IPS-18c (cell line): Measurements from ENCODE around the gene C1QTNF12.

Experiments
- H3K4me3 ChIP-seq: 2 replicates; pipeline ENCODE4 v1.7.0; 2013; ENCODE audit warnings: low read depth, mild to moderate bottlenecking, low read length, moderate library complexity; ENCODE audit not compliant: insufficient read depth
- H3K9me3 ChIP-seq: one replicate; pipeline ENCODE4 v1.6.1; 2013; ENCODE audit warnings: mild to moderate bottlenecking, low read length, moderate library complexity; ENCODE audit not compliant: control insufficient read depth, insufficient read depth

Gene C1QTNF12

DNA sequence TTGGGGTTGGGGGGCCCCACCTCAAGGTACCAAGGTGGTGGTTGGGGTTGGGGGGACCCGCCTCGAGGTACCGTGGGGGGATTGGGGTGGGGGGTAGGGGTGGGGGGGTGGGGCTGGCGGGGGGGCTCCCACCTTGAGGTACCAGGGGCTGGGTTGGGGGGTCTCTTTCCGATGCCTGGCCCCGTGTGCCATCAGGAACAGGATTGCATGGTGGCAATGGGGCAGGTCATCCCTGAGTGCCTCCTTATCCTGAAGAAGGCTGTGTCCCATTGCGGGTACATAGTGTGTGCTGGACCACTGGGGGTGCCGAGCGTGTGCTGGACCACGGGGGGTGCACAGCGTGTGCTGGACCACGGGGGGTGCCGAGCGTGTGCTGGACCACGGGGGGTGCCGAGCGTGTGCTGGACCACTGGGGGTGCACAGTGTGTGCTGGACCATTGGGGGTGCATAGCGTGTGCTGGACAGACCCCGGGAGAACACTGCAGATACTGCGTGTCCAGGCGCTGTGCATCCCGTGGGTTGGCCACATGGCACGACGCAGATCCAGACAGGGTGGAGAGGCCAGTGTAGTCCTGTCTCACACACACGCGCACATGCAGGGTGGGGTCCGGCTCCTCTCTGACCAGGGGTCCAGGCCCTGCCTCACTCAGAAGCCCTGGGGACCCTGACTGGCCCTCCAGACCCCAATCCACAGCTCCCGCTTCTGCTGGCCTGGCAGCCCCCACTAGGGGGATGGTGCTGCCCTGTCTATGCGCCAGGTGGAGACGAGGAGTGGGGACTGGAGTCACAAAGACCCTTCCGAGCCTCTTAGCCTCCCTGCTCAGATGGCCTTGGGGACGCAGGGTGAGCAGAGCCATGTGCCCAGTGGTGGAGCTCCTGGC is 37.9 kb upstream of the C1QTNF12 start:
- Histone ChIP-seq H3K9me3 (no peaks in the 10 kb centered on the region), H3K4me3 (no peak overlapping the region)

DNA sequence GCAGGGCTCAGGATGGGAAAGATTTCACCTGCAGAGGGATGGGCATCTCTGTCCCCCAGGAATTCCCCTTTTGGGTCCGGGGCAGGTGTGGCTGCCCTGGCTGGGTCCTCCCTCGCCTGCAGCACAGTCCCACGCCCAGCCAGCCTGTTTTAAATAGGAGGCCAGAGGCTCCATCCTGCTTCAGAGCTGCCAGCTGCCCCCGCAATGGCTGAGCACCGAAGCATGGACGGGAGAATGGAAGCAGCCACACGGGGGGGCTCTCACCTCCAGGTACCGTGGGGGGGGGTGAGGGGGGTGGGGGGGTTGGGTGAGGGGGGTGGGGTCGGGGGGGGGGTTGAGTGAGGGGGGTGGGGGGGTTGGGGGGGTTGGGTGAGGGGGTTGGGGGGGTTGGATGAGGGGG is 37.3 kb upstream of the C1QTNF12 start:
- Histone ChIP-seq H3K4me3 (no peak overlapping the region), H3K9me3 (no peaks in the 10 kb centered on the region)

DNA sequence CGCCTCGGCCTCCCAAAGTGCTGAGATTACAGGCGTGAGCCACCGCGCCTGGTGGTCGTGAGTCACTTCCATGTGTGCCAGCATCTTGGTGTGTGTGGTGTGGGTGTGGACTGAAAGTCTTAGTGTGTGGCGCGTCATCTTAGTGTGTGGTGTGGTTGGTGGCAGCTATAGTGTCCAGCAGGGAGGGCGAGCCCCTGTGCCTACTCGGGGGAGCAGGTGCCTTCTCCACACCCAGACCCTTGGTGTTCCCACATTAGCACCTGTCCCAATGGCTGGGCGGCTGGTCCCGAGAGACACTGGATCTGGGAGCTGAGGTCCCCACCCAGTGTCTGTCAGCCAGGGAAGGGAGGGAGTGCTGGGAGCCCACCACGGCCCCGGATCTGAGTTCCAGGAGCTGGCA is 36.5 kb upstream of the C1QTNF12 start:
- no peaks in the 10 kb centered on the region for H3K9me3 ChIP-seq
- no peak overlapping the region for H3K4me3 ChIP-seq

DNA sequence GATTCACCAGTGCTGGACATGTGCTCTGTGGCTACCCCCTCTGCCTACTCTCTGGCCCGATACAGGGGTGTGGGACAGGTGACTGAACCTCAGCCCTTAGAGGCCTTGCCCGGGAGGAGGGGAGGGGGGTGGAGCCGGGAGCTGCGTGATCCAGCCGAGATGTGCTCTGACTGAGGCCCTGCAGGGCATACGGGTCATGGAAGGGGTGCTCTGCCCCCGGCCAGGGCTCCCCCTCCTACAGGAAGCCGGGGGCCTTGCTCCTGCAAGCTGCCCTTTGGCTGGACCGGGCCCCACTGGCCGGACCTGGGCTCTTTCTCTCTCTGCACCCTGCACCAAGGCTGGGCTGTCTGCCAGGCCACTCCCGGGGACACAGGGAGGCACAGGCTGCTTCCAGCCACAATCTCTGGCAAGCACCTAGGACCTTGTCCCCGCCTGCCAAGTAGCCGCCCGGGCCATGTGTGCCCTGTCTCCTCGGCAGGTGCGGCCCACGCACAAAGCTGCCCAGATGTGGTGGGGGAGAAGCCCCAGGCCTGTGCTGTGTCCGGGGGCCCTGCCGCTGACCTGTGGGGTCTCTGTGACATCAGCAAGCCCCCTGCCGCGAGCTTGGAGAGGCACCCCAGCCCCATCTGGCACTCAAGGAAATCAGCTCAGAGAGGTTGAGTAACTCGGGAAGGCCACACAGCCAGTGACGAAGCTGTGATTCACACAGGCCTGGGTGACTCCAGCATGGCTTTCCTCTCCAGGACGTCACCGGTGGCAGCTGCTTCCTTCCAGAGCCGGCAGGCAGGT is 35.2 kb upstream of the C1QTNF12 start:
- H3K9me3 ChIP-seq: no peaks in the 10 kb centered on the region
- no peak overlapping the region for H3K4me3 ChIP-seq

DNA sequence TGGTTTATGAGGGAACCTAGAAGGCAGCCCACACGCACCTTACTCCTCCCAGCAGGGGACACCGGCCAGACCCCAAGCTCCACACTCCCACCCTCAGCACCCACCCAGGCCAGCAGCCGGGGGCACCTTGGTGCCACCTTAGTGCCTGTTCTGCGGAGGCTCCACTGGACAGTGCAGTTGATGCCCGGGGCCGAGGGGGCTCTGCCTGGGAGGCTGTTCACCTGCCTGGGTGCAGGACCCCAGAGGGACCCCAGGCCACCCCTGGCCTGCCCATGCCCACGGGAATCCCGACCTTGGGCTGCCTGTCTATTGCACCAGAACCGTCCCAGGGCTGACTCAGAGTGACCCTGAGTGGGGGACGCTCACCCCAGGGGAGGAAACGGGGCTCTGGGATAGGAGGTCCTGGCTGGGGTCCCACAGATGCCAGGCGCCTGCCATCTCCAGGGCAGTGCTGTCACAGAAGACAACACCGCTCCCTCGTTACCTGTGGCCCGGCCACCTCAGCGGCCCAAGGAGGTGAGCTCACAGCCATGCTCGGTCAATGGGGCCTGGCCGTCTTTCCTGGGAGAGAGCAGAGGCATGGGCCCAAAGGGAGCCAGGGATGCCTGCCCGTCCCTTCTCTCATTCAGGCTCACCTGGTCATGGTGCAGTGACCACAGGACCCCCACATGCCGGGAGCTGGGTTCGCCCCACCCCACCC is 34.4 kb upstream of the C1QTNF12 start:
- no peaks in the 10 kb centered on the region for H3K9me3 ChIP-seq
- H3K4me3 ChIP-seq: no peak overlapping the region

DNA sequence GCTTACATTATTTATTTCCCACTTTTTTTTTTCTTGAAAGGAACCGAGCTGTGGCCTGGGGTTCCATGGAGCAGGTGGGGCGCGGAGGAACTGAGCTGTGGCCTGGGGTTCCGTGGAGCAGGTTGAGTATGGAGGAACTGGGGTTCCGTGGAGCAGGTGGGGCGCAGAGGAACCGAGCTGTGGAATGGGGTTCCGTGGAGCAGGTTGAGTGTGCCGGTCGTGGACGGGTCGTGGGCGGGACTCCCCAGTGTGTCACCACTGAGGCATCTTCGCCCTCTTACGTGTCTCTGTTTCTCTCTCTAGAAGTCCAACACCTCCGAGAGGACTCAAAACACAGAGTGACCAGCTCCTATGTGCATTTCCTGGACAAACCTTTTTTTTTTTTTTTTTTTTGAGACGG is 32.5 kb upstream of the C1QTNF12 start:
- no peaks in the 10 kb centered on the region for H3K9me3 ChIP-seq
- no peak overlapping the region for H3K4me3 ChIP-seq

DNA sequence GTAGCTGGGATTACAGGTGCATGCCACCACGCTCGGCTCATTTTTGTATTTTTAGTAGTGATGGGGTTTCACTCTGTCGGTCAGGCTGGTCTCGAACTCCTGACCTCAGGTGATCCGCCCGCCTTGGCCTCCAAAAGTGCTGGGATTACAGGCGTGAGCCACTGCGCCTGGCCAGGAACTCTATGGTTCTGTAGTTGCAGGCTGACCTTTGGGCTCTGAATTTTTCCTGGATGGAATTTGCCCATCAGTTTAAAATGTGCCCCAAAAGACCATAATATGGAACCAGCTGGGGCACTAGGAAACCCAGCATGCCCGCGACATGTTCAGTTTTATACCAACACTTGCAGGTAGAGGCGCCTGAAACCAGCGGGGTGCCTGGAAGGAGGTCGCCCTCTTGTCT is 32.1 kb upstream of the C1QTNF12 start:
- no peaks in the 10 kb centered on the region for H3K9me3 ChIP-seq
- no peak overlapping the region for H3K4me3 ChIP-seq

DNA sequence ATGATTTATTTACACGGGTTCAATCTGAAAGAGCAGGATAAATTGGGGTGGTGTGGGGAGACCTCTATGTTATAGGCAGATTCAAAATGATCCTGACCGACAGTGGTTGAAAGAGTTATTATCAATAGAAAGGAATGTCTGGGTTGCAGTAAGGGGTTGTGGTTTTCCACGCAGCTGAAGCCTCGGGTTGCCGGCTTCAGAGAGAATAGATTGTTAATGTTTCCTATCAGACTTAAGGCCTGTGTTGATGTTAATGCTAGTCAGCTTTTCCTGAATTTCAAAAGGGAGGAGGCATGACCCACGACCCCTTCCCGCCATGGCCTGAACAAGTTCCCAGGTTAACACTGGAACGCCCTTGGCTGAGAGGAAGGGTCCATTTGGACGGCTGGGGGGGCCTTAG is 29.3 kb upstream of the C1QTNF12 start:
- Histone ChIP-seq H3K9me3 (no peaks in the 10 kb centered on the region), H3K4me3 (no peak overlapping the region)

DNA sequence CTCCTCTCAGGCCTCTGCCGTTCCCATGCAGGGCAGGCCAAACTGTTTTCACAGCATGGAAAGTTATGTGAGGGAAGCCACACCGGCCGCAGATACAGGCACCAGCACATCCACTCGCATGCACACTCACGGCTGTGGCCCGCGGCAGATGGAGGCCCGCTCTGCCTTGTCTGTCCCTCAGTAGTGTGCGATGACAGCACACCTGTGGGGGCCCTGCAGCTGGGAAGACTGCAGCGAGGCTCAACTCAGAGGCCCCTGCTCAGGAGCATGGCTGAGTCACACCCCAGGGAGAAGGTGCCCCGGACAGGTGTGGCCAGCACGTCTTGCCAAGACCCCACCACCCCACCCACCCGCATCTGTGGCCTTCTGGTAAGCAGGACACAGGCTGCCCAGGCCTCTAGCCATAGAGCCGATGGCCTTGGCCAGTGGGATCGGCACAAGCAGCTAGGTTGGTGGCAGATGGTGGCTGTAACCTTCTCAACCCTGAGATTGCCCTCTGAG is 28.5 kb upstream of the C1QTNF12 start:
- H3K9me3 ChIP-seq: no peaks in the 10 kb centered on the region
- no peak overlapping the region for H3K4me3 ChIP-seq

DNA sequence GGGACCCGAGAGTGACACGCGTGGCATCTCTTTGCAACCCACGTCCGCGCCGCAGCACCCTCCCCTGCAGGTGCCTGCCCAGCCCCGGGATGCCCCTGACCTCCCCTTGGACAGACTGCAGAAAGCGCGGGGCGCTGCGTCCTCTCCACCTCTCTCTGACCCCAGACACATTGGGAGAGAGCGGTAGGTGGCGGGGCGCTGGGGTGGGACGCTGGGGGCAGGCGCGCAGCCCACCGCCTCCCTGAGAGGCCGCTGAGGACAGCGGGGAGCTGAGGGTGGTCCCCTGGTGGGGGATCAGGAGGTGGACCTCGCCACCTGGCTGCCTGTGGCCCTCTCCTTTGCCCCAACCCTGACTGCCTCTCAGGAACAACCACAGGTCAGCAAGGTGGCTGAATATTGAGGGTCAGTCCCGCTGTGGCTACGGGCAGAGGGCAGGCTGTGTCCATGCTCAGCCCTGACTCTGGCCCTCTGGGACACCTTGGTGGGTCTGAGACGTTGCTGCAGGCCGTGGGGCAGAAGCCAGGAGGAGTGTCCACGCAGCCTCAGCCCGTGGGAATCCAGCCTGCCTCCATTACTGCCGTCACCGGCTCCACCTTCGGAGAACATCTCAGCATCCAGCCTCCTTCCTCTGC is 27.9 kb upstream of the C1QTNF12 start:
- Histone ChIP-seq H3K9me3 (no peaks in the 10 kb centered on the region), H3K4me3 (peak overlapping the region; percentile 72)

DNA sequence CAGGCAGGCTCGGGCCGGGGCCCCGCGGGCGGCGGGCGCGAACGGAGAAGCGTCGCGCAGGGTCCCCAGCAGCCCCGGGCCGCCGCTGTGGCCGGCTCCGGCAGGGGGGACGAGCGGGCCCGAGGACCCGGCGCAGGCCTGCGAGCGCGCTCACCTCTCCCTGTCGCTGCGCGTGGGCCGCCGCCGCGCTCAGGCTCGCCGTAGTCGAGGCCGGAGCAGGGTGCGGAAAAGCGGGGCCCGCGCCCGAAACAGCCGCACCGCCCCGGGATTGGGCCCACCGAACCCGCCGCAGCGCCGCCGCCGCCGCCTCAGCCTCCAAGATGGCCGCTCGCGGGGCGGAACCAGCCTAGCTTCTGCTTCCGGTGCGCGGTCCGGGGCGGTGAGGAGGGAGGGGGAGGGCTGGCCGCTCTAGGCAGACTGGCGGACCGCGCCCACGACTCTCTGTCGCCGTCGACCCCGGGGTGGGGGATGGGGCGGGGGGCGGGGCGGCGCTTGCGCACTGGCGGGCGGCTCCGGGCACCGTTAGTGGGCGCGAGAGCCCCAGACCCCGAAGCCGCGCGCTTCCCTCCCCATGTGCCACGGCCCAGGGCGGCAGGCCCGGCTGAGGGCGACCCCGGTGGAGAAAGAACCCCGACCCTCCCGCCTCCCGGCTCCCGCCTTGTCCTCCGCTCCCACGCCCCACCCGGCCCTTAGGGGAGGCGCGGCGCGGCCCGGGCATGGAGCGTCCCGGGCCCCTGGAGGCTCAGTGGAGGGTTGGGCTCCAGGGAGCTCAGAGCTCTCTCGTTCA is 27.2 kb upstream of the C1QTNF12 start, which contains the start of gene UBE2J2:
Gene UBE2J2 (minus strand): TSS at position 343 of the 787 bp plus-strand sequence. CDS start 5,862 bp downstream, outside the sequence.
- Histone ChIP-seq H3K4me3 (peak within 1 kb of the TSS; percentile 86), H3K9me3 (no peaks in the 10 kb centered on the region)

DNA sequence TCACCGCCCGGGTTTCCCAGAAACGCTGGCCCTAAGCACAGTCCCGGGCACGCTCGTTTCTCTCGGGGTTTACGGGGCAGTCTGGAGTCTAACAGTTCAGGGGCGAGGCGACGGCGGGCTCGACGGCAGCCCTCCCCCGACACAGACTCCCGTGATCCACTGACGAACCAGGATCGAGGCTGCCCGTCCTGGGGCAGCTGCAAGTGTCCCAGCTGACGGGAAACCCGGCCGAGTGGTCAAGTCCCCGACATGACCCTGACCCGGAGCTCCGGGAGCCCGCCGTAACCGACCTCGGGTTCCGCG is 26.6 kb upstream of the C1QTNF12 start:
- Histone ChIP-seq H3K4me3 (peak overlapping the region; percentile 86), H3K9me3 (no peaks in the 10 kb centered on the region)

DNA sequence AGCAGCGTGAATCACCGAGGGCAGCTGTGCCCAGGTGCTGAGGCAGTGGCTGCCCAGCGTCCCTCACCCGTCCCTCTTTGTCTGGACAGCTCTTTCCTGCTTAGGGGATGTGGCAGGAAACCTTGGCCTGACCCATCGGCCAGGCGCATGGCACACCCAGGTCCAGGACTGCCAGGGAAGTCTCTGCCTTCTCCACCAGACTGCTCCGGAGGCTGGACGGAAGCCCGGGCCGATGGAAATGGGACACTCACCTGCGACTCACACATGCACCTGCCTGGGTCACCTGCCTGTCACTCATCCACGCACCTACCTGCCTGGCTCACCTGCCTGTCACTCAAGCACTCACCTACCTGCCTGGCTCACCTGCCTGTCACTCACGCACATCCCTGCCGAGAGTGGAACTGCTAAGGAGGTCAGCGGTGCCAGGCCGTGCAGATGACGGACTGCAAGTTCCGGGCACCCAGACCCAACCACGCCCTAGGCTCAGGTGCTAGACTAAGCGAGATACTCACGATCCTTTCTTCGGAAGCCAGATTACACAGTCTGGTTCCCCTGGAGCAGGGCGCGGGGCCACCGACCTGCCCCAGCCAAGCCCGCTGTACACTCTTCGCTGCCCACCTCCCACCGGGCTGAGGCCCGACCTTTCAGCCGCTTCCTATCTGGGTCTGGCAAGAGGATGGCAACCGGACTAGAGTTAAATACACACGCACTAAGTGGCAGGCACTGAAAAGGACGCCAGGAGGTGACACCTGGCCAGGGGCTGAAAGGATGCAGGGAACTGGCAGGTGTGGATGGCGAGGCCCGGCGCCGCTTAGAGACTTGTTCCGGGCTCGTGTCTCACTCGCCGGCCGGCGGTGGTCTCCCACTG is 26.1 kb upstream of the C1QTNF12 start:
- Histone ChIP-seq H3K4me3 (peak overlapping the region; percentile 86), H3K9me3 (no peaks in the 10 kb centered on the region)

DNA sequence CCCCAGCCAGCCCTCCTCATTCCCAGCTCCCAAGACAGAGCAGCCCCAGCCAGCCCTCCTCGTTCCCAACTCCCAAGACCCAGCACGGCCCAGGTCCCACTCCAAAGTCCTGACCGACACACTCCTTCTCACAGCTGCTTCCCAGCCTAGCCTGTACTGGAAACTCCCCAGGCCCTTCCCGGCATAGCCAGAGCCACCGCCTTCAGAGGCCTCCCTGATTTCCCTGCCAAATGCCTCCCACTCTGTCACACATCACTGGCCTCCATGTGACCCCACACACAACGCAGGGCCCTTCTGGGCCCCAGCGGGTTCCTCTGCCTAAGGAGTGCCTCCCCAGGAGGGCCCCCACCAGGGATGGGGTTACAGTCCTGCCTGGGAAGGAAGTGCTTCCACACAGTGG is 24.3 kb upstream of the C1QTNF12 start:
- no peaks in the 10 kb centered on the region for H3K9me3 ChIP-seq

DNA sequence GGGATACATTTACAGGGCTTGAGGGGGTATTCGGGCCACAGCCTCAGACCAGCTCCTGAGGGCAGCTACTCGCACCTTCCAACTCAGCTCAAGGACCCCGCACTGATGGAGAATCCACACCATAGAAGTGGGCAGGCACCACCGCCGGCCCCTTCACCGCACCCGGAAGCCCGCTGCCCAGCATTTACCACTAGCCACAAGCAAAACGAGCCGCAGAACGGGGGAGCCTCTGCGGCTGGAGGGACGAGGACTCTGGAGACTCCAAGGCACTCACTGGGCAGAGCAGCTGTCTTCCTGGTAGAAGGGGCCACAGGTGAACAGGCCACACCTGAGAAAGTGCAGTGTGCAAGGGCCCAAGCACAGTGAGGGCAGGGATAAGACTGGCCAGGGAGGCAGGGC is 21.8 kb upstream of the C1QTNF12 start:
- Histone ChIP-seq H3K9me3 (no peaks in the 10 kb centered on the region), H3K4me3 (no peak overlapping the region)

More for the DNA sequence above, 24.3 kb upstream of the C1QTNF12 start:
- H3K4me3 ChIP-seq: no peak overlapping the region
